Measurements from ENCODE around the gene LTO1.

- no peak for TF ChIP-seq CTCF (IDR thresholded peaks at IDR 0.05)
- no peak for TF ChIP-seq CBFB (CRISPR knock-in tag; IDR thresholded peaks at IDR 0.05; ENCODE audit: low read depth)
- no peak for TF ChIP-seq NFYB (CRISPR knock-in tag; conservative IDR thresholded peaks at IDR 0.05; ENCODE audit: low read depth)
- no peak for TF ChIP-seq IRF2 (CRISPR knock-in tag; IDR thresholded peaks at IDR 0.05; ENCODE audit: borderline replicate concordance, low read depth)
- no peak for TF ChIP-seq ESRRA (CRISPR knock-in tag; IDR thresholded peaks at IDR 0.05; ENCODE audit: borderline replicate concordance)
- no peak for TF ChIP-seq E2F4 (CRISPR knock-in tag; IDR thresholded peaks at IDR 0.05; ENCODE audit: borderline replicate concordance, low read depth)
- 0 out of 2 replicates have a peak, but pooled peaks have one; percentile 10 for TF ChIP-seq GABPB1 (CRISPR knock-in tag; IDR thresholded peaks at IDR 0.05)
- TF ChIP-seq ZBTB43 (CRISPR knock-in tag; IDR thresholded peaks at IDR 0.05): no peak
- TF ChIP-seq NR1H2 (CRISPR knock-in tag; IDR thresholded peaks at IDR 0.05): no peak
- no peak for TF ChIP-seq TEAD4 (CRISPR knock-in tag; IDR thresholded peaks at IDR 0.05)
- TF ChIP-seq ATF2 (CRISPR knock-in tag; IDR thresholded peaks at IDR 0.05; ENCODE audit: borderline replicate concordance, low read depth): no peak
- TF ChIP-seq PRDM15 (CRISPR knock-in tag; IDR thresholded peaks at IDR 0.05): no peak
- no peak for TF ChIP-seq USF2 (CRISPR knock-in tag; IDR thresholded peaks at IDR 0.05)
- no peak for TF ChIP-seq ZNF263 (CRISPR knock-in tag; IDR thresholded peaks at IDR 0.05; ENCODE audit: low read depth)
Observed at GRCh38 chr11:69708736-69709401, 33.7 kb upstream of the LTO1 start.
